NCI-H128 (cell line): Measurements from ENCODE around the gene CDK11A.
"Not testable (repeated sequence)": the region's sequence is repeated elsewhere in the genome, so short reads cannot be mapped to it uniquely, and the experiment has no call there.

ENCODE experiments used
- DNase-seq: peaks from one replicate; lab custom pipeline; 2025; ENCODE audit not compliant: unreplicated experiment; lab: John Stamatoyannopoulos, UW

CDK11A gene

GRCh38 chr1:1726088-1726487, 1.9 kb upstream of the CDK11A start:
- DNase-seq = not testable (repeated sequence)

- DNase-seq = no peak
Observed at GRCh38 chr1:1721201-1721600, 3.0 kb downstream of the CDK11A start.

GRCh38 chr1:1715109-1715883, 8.9 kb downstream of the CDK11A start:
- DNase-seq = not testable (repeated sequence)

- DNase-seq = not testable (repeated sequence)
Observed at GRCh38 chr1:1707897-1708296, 16.3 kb downstream of the CDK11A start.

GRCh38 chr1:1707241-1707640, 16.9 kb downstream of the CDK11A start:
- not testable (repeated sequence) for DNase-seq

GRCh38 chr1:1705623-1706022, 18.5 kb downstream of the CDK11A start:
- not testable (repeated sequence) for DNase-seq

GRCh38 chr1:1704284-1704957, 19.7 kb downstream of the CDK11A start:
- not testable (repeated sequence) for DNase-seq

- no peak for DNase-seq
Observed at GRCh38 chr1:1703796-1704195, 20.4 kb downstream of the CDK11A start.

- not testable (repeated sequence) for DNase-seq
Observed at GRCh38 chr1:1702506-1702905, 21.7 kb downstream of the CDK11A start.

GRCh38 chr1:1700557-1700956, 23.6 kb downstream of the CDK11A start:
- DNase-seq = not testable (repeated sequence)

- not testable (repeated sequence) for DNase-seq
Observed at GRCh38 chr1:1700067-1700466, 24.1 kb downstream of the CDK11A start.

- DNase-seq = not testable (repeated sequence)
Observed at GRCh38 chr1:1699061-1699460, 25.1 kb downstream of the CDK11A start.

GRCh38 chr1:1697358-1698183, 26.6 kb downstream of the CDK11A start:
- DNase-seq = not testable (repeated sequence)

GRCh38 chr1:1696431-1697357, 27.5 kb downstream of the CDK11A start:
- not testable (repeated sequence) for DNase-seq

GRCh38 chr1:1692714-1693647, 31.2 kb downstream of the CDK11A start, which contains the start of gene SLC35E2B:
Gene SLC35E2B (minus strand): TSS chr1:1692795. CDS start chr1:1676699, 16,096 bp downstream.
- DNase-seq = peak; percentile 84

GRCh38 chr1:1692324-1692713, 31.8 kb downstream of the CDK11A start:
- peak; percentile 74 for DNase-seq

GRCh38 chr1:1691443-1691842, 32.7 kb downstream of the CDK11A start:
- not testable (repeated sequence) for DNase-seq

GRCh38 chr1:1689526-1689925, 34.6 kb downstream of the CDK11A start:
- not testable (repeated sequence) for DNase-seq

- no peak for DNase-seq
Observed at GRCh38 chr1:1687846-1688245, 36.3 kb downstream of the CDK11A start.
